H9 (cell line): ENCODE measurements around the gene PRTFDC1. TPM values are rescaled to one million over a fixed set of nuclear protein-coding genes. Genes with fewer than 3 reads are reported as not detected.

Experiments used
- DNase-seq: peaks from one replicate; pipeline ENCODE4 v3.0.0-alpha.2; 2017
- H2AFZ ChIP-seq: one replicate; pipeline ENCODE4 v1.6.1; 2013; ENCODE audit warnings: mild to moderate bottlenecking, low read length, control low read depth, moderate library complexity
- H2AK5ac ChIP-seq: 2 replicates; pipeline ENCODE4 v1.6.1; 2013; ENCODE audit warnings: low read length, control low read depth, mixed read lengths; ENCODE audit not compliant: insufficient read length
- H2BK120ac ChIP-seq: one replicate; pipeline ENCODE4 v1.6.1; 2013; ENCODE audit warnings: low read depth, mild to moderate bottlenecking, low read length, control low read depth, inconsistent platforms; ENCODE audit not compliant: poor library complexity, severe bottlenecking
- H2BK12ac ChIP-seq: 2 replicates; pipeline ENCODE4 v1.6.1; 2013; ENCODE audit warnings: low read length, control low read depth, mixed read lengths, low read depth; ENCODE audit not compliant: insufficient read length
- H2BK15ac ChIP-seq: 2 replicates; pipeline ENCODE4 v1.6.1; 2013; ENCODE audit warnings: low read depth, low read length, control low read depth
- H2BK20ac ChIP-seq: one replicate; pipeline ENCODE4 v1.6.1; 2013; ENCODE audit warnings: low read depth, mild to moderate bottlenecking, low read length, control low read depth, inconsistent platforms; ENCODE audit not compliant: poor library complexity, severe bottlenecking
- H2BK5ac ChIP-seq: 2 replicates; pipeline ENCODE4 v1.6.1; 2013; ENCODE audit warnings: low read length, control low read depth, mixed read lengths; ENCODE audit not compliant: insufficient read length
- H3K14ac ChIP-seq: 2 replicates; pipeline ENCODE4 v1.6.1; 2013; ENCODE audit warnings: low read length, control low read depth; ENCODE audit not compliant: insufficient read depth
- H3K18ac ChIP-seq: 2 replicates; pipeline ENCODE4 v1.6.1; 2013; ENCODE audit warnings: low read depth, mild to moderate bottlenecking, mixed read lengths, low read length, control low read depth; ENCODE audit not compliant: insufficient read length
- H3K23ac ChIP-seq: 2 replicates; pipeline ENCODE4 v1.6.1; 2013; ENCODE audit warnings: low read length, control low read depth, mixed read lengths, low read depth; ENCODE audit not compliant: insufficient read length
- H3K23me2 ChIP-seq: 2 replicates; pipeline ENCODE4 v1.6.1; 2013; ENCODE audit warnings: low read depth, mild to moderate bottlenecking, mixed read lengths, low read length, control low read depth; ENCODE audit not compliant: insufficient read length, poor library complexity, severe bottlenecking
- H3K27ac ChIP-seq: 2 replicates; pipeline ENCODE4 v1.5.1; 2013; ENCODE audit warnings: low read length, control low read depth, mixed read lengths, low read depth; ENCODE audit not compliant: insufficient read length
- H3K27me3 ChIP-seq: 2 replicates; pipeline ENCODE4 v1.6.1; 2013; ENCODE audit warnings: low read length, control low read depth, inconsistent platforms; ENCODE audit not compliant: insufficient read depth
- H3K4ac ChIP-seq: 2 replicates; pipeline ENCODE4 v1.6.1; 2013; ENCODE audit warnings: low read depth, mild to moderate bottlenecking, control low read depth, inconsistent platforms, low read length, moderate library complexity
- H3K4me1 ChIP-seq: 2 replicates; pipeline ENCODE4 v1.6.1; 2013; ENCODE audit warnings: low read length, control low read depth, inconsistent platforms; ENCODE audit not compliant: insufficient read depth
- H3K4me2 ChIP-seq: 2 replicates; pipeline ENCODE4 v1.6.1; 2013; ENCODE audit warnings: low read length, control low read depth, mixed read lengths; ENCODE audit not compliant: insufficient read length, insufficient read depth
- H3K56ac ChIP-seq: 2 replicates; pipeline ENCODE4 v1.6.1; 2013; ENCODE audit warnings: low read depth, mild to moderate bottlenecking, mixed read lengths, low read length, control low read depth; ENCODE audit not compliant: insufficient read length
- H3K79me1 ChIP-seq: 2 replicates; pipeline ENCODE4 v1.6.1; 2013; ENCODE audit warnings: low read depth, mild to moderate bottlenecking, moderate library complexity, low read length, control low read depth, inconsistent platforms; ENCODE audit not compliant: insufficient read depth, poor library complexity, severe bottlenecking
- H3K79me2 ChIP-seq: 2 replicates; pipeline ENCODE4 v1.6.1; 2013; ENCODE audit warnings: low read length, control low read depth, inconsistent platforms; ENCODE audit not compliant: insufficient read depth
- H3K9ac ChIP-seq: 2 replicates; pipeline ENCODE4 v1.6.1; 2013; ENCODE audit warnings: low read length, control low read depth, mixed read lengths; ENCODE audit not compliant: insufficient read length; ENCODE audit errors: extremely low read depth
- H3K9me3 ChIP-seq: one replicate; pipeline ENCODE4 v1.6.1; 2013; ENCODE audit warnings: low read depth, low read length, inconsistent platforms; ENCODE audit not compliant: control insufficient read depth
- H3T11ph ChIP-seq: one replicate; pipeline ENCODE4 v1.6.1; 2013; ENCODE audit warnings: mild to moderate bottlenecking, low read length, control low read depth, inconsistent platforms
- H4K20me1 ChIP-seq: one replicate; pipeline ENCODE4 v1.6.1; 2013; ENCODE audit not compliant: control insufficient read depth, insufficient read length, insufficient read depth
- H4K5ac ChIP-seq: 2 replicates; pipeline ENCODE4 v1.6.1; 2013; ENCODE audit warnings: low read depth, mild to moderate bottlenecking, mixed read lengths, low read length, control low read depth; ENCODE audit not compliant: insufficient read length
- H4K8ac ChIP-seq: replicated peaks from 2 replicates; pipeline ENCODE4 v1.6.1; 2013; ENCODE audit warnings: low read length, control low read depth, mixed read lengths, low read depth; ENCODE audit not compliant: insufficient read length
- H4K91ac ChIP-seq: 2 replicates; pipeline ENCODE4 v1.6.1; 2013; ENCODE audit warnings: low read depth, mild to moderate bottlenecking, moderate library complexity, mixed read lengths, low read length, control low read depth; ENCODE audit not compliant: insufficient read length
- H3K27ac Mint-ChIP-seq, 3 experiments: 2 replicates in 2 of 3; 3 replicates in 1 of 3; pipeline ENCODE4 v1.8.0; 2020 to 2021; ENCODE audit warnings: mixed read lengths in 3 of 3, mild to moderate bottlenecking in 1 of 3, moderate library complexity in 1 of 3
- H3K27me3 Mint-ChIP-seq: 2 replicates; pipeline ENCODE4 v1.8.0; 2021; ENCODE audit warnings: low read depth, mild to moderate bottlenecking, moderate library complexity, mixed read lengths
- H3K36me3 Mint-ChIP-seq, 3 experiments: 2 replicates in 2 of 3; 3 replicates in 1 of 3; pipeline ENCODE4 v1.8.0; 2020 to 2021; ENCODE audit warnings: low read depth in 3 of 3, mixed read lengths in 3 of 3; ENCODE audit not compliant: insufficient read depth in 1 of 3
- H3K4me1 Mint-ChIP-seq, 2 experiments: 2 replicates each; pipeline ENCODE4 v1.8.0; 2020; ENCODE audit warnings: mixed read lengths in 2 of 2
- H3K4me3 Mint-ChIP-seq, 2 experiments: 2 replicates in 1 of 2; 3 replicates in 1 of 2; pipeline ENCODE4 v1.8.0; 2020 to 2021; ENCODE audit warnings: mild to moderate bottlenecking in 2 of 2, mixed read lengths in 2 of 2, moderate library complexity in 1 of 2
- H3K9me3 Mint-ChIP-seq, 2 experiments: 2 replicates in 1 of 2; 3 replicates in 1 of 2; pipeline ENCODE4 v1.8.0; 2020; ENCODE audit warnings: mild to moderate bottlenecking in 2 of 2, mixed read lengths in 2 of 2, moderate library complexity in 1 of 2
- CTCF ChIP-seq: fragments of 200-600 bp; sonication (generic); conservative IDR thresholded peaks from 3 replicates; pipeline ENCODE4 v1.8.0; 2021; ENCODE audit warnings: antibody characterized with exemption, mild to moderate bottlenecking
- WGBS: extraction: QIAGEN DNeasy Blood & Tissue Kit; methylation state at CpG from one replicate; pipeline ENCODE4 v1.1.7; 2013; ENCODE audit warnings: missing lambda C conversion rate, low lambda C conversion rate, mixed read lengths; ENCODE audit not compliant: insufficient read length; ENCODE audit errors: extremely low coverage; 5-methylcytosine and 5-hydroxymethylcytosine counted together
- total RNA-seq: library from RNA; stranded (reverse); gene quantifications from 2 replicates; pipeline ENCODE4 v1.2.1, GENCODE V29; 2021

The PRTFDC1 gene
- total RNA-seq, 1 experiment from 2014 or later: 7.5 TPM

GRCh38 chr10:24901686-24902399, 50.6 kb downstream of the PRTFDC1 start:
- no peak overlapping the region for H3K4me3 Mint-ChIP-seq
- H2BK120ac ChIP-seq: no peak overlapping the region
- no peaks in the 10 kb centered on the region for H3K9me3 ChIP-seq
- no peak overlapping the region for H4K5ac ChIP-seq
- TF ChIP-seq CTCF: no peak
- no peak overlapping the region for H2AFZ ChIP-seq
- H3K4me1 Mint-ChIP-seq: peaks cover 4 to 8% of the 10 kb centered on the region in 2 experiments; a peak in 2 of 4 replicates
- no peaks in the 10 kb centered on the region for H3K36me3 Mint-ChIP-seq
- H2BK15ac ChIP-seq: no peak overlapping the region
- H3K9ac ChIP-seq: no peak overlapping the region
- no peak overlapping the region for H3K23ac ChIP-seq
- H3K9me3 Mint-ChIP-seq: no peaks in the 10 kb centered on the region
- H3K4ac ChIP-seq: no peak overlapping the region
- H4K91ac ChIP-seq: no peak overlapping the region
- no peak overlapping the region for H3K18ac ChIP-seq
- no peaks in the 10 kb centered on the region for H3K79me1 ChIP-seq
- no peak overlapping the region for H2BK5ac ChIP-seq
- no peak overlapping the region for H3T11ph ChIP-seq
- peak overlapping the region in 1 of 3 experiments; percentile 66; a peak in 3 of 7 replicates for H3K27ac Mint-ChIP-seq
- H4K8ac ChIP-seq: no peak overlapping the region
- H3K27me3 ChIP-seq: no peaks in the 10 kb centered on the region
- H3K27me3 Mint-ChIP-seq: no peaks in the 10 kb centered on the region
- WGBS: no CpG with 5 or more reads among the region's 5 CpGs
- H2BK12ac ChIP-seq: no peak overlapping the region
- no peak overlapping the region for H3K4me2 ChIP-seq
- H3K27ac ChIP-seq: no peak overlapping the region
- H3K56ac ChIP-seq: no peak overlapping the region
- no peaks in the 10 kb centered on the region for H4K20me1 ChIP-seq
- H3K79me2 ChIP-seq: no peaks in the 10 kb centered on the region
- no peak overlapping the region for H2AK5ac ChIP-seq
- no peak overlapping the region for H2BK20ac ChIP-seq
- H3K14ac ChIP-seq: no peak overlapping the region
- no peak for DNase-seq
- no peaks in the 10 kb centered on the region for H3K23me2 ChIP-seq
- H3K4me1 ChIP-seq: no peaks in the 10 kb centered on the region
